Muscle of back (tissue), 11 donors: ENCODE data around the gene DNAJB2. TPM values are rescaled to one million over a fixed set of nuclear protein-coding genes. Genes with fewer than 3 reads are reported as not detected.
"Not testable (repeated sequence)": the region's sequence is repeated elsewhere in the genome, so short reads cannot be mapped to it uniquely, and the experiment has no call there.

Experiments used
- DNase-seq, 3 donors: peaks; one replicate each; pipeline versions ENCODE4 v3.0.0 to v3.0.0-alpha.2; 2013
- polyA plus RNA-seq, 10 donors: library from polyadenylated mRNA; unstranded; fragments of 120-200 nt; gene quantifications; one replicate each; pipeline ENCODE4 v1.2.1, GENCODE V29; 2013; ENCODE audit not compliant: insufficient read length in 10 of 10

The DNAJB2 gene
- polyA plus RNA-seq, 10 donors: 69.9 to 89.8 (median 78.6) TPM

DNA sequence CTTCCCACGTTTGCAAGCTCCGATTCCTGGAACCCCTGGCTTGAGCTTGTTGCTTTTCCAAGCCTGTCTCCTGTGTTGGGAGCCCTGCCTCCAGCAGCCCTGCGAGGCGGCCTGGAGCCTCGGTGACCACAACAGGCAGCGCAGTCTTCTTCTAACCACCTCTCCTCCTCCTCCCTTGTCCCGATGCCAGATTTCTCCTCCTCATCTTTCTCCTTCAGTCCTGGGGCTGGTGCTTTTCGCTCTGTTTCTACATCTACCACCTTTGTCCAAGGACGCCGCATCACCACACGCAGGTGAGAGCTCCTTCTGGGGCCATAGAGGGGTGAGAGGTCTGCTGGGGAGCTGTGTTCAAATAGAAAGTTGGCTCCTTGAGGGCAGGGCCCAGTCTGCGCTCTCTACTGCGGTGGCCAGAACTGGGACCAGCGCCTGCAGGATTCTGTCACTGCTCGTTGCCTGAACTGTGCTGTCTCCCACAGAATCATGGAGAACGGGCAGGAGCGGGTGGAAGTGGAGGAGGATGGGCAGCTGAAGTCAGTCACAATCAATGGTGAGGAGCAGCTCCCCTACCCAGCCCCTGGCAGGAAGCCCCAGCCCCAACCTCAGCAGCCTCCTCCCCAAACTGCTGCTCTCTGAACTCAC, 3.9 kb downstream of the DNAJB2 start:
- DNase-seq: no peak

DNA sequence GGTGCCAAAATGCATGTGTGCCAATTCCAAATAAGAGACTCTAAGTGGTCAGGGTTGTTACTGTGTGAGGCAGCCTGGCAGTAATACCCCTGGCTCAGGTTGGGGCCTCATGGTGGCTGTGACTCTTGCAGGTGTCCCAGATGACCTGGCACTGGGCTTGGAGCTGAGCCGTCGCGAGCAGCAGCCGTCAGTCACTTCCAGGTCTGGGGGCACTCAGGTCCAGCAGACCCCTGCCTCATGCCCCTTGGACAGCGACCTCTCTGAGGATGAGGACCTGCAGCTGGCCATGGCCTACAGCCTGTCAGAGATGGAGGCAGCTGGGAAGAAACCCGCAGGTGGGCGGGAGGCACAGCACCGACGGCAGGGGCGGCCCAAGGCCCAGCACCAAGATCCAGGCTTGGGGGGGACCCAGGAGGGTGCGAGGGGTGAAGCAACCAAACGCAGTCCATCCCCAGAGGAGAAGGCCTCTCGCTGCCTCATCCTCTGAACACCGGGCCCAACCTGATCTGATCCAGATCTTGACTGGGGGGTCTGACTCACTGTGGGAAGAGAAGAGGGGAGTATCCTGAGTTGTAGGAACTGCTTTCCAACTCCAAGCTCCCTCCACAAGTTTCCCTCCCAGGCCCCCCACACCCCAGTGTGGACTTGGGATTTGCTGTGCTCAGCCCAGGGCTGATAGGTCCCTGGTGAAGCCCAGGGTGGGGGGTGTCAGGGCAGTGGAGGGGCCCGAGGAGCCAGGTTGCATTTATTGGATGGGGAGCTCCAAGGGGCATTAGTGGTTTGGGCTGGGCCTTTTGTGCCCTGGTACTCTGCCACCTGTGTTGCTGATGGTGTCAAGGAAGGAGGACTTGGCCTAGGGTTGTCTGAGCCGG, 5.6 kb downstream of the DNAJB2 start:
- no peak for DNase-seq

DNA sequence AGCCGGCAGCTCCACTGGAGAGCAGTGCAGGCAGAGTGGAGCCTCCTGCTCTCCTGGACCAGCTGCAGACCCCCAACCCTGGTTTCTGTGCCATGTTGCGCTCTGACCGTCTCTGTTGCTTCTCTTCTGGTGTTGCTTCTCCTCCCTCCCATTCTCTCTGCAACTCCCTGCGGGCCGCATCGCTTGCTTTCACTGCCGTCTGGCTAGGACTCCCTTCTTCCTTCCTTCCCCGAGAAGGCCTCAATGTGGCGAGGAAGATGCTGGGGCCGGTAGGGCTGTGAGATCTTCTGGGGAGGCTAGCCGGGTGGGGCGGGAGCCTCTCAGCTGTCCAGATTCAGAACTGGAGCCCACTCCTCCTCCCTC, 6.2 kb downstream of the DNAJB2 start:
- peak in 1 of 3 donors; percentile 74 for DNase-seq

DNA sequence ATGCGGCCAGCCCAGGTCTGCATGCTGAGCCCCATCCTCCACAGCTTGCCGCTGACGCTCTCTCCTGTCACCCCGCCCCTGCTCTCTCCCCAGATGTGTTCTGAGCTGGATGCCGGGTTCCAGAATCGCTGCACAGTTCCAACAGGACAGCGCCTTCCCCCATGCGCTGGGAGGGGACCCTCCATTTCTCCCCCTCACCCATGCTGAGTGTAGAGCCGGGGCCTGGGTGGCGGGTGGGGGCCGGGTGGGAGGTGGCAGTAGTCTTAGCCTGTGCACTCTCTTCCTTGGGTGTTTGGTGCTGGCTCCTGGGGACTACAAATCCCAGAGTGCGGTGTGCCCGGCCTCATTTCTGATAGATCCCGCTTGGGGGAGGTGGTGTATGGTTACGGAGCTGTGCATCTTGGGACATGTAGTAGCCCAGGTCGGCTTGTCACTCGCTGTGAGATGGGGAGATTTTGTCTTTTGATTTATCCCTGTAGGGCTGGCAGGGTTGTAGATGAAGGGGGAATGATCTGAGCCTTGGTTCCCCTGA, 6.8 kb downstream of the DNAJB2 start:
- peak; percentile 58 to 87 (median 66) for DNase-seq

DNA sequence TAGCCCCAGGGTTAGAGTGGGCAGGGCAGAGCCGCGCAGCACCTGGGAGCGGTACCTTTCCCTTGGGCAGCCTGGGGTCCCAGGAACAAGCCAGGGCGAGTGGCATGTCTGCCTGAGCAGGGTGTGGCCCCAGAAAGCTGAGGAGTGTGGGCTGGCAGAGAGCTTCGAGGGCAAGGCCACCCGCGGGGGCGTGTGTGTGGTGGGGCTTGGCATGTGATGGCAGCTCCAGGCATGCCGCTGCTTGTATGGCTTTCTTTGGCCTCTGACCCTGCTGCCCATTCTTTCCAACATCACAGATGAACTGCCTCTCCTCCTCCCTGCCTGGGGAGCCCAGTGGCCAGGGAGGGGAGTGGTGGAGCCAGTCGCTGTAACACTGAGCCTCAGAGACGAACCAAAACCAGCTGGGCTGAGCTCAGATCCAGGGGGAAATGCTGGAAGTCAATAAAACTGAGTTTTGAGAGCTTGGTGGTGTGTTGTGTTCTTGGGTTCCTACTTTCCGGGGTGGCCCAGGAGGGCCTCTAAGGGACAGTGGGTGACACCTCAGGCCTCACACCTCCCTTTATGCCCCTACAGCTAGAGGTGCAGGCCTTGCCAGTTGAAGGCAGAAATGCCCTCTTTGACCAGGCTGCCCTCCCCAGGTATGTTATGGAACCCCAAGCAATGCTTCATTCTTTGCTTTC, 7.4 kb downstream of the DNAJB2 start:
- DNase-seq: peak in 1 of 3 donors; percentile 27

DNA sequence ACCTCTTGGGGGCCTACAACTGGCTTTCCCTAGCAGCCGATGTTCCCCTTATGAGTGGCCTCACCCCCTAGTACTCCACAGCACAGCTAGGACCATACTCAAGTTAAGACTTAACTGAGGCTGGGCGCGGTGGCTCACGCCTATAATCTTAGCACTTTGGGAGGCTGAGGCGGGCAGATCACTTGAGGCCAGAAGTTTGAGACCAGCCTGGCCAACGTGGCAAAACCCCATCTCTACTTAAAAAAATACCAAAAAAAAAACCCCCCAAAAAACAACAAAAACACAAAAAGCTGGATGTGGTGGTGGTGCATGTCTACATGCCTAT, 7.9 kb downstream of the DNAJB2 start:
- not testable (repeated sequence) for DNase-seq

DNA sequence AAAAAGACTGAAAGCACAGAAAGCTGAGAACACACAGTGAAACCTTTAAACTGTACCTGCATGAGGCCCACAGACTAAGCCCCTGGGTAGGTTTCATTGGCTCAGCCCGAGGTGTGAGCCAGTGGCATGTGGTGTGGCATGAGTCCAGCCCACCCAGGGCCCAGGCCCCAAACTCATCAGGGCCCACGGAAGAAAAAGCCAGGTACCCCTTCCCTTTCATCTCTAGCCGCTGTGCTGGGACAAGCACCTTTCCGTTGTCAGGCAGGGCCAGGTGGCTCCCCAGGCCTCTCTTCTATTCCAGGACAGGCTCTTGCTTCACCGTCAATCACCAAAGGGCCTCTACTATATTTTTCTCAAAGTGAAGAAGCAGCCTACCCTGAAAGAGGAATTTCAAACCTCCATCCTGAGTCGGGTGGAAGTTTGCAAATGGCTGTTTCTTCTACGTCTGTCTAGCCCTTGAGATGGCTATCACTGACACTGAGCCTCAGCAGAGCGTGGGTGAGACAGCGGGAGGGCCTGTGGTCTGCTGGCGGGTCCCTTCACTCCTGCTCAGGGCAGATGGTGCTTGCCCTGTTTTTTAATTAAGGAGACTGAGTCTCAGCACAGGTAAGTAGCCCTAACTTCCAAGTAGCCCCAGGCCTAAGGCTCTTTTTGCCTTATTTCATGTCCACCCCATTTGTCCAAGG, 8.6 kb downstream of the DNAJB2 start:
- no peak for DNase-seq

DNA sequence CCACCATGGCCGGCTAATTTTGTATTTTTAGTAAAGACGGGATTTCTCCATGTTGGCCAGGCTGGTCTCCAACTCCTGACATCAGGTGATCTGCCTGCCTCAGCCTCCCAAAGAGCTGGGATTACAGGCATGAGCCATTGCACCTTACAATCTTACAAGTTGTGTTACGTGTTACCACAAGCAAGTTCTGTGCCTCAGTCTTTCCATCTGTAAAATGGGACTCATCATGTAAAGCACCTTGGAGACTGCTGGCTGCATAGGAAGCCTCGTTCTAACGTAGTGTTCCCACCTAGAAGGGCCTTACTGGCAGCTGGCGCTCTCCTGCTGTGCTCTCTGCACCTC, 10.0 kb downstream of the DNAJB2 start:
- DNase-seq: no peak

DNA sequence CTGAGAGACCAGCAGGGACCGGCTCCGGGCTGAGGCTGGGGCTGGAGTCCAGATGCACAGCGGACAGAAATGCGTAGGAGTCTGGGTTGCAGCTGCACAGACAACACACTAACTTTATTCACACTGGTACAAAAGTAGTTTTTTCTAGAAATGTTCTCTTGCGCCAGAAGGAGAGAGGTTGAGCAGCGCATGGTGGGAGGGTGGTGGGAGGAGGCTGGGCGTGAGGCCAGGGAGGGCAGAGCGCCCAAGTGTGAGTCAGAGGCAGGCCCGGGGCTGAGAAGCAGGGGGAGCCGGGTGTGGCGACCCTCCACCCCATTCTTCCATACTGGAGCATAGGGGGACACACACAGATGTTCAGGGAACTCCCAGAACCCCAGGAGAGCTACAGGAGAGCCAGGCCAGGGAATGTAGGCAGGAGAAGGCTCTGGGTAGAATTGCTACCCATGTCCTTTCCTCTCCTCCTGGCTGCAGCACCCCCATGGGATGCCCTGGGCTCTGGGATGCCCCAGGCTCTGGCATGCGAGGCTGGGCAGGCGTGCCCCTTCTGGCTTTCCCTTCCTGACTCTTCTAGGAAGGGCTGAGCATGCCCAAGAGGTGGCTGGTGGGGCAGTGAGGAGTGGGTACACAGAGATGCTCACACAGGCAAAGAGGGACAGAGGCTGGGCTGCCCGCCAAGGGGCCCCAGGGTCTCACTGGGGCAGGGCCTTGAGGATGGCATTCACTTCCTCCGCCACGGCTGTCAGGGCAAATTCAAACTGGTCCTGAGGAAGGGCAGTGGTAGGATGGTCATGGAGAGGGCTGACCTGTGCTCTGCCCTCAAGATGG, 10.6 kb downstream of the DNAJB2 start:
- peak; percentile 80 to 96 (median 92) for DNase-seq

DNA sequence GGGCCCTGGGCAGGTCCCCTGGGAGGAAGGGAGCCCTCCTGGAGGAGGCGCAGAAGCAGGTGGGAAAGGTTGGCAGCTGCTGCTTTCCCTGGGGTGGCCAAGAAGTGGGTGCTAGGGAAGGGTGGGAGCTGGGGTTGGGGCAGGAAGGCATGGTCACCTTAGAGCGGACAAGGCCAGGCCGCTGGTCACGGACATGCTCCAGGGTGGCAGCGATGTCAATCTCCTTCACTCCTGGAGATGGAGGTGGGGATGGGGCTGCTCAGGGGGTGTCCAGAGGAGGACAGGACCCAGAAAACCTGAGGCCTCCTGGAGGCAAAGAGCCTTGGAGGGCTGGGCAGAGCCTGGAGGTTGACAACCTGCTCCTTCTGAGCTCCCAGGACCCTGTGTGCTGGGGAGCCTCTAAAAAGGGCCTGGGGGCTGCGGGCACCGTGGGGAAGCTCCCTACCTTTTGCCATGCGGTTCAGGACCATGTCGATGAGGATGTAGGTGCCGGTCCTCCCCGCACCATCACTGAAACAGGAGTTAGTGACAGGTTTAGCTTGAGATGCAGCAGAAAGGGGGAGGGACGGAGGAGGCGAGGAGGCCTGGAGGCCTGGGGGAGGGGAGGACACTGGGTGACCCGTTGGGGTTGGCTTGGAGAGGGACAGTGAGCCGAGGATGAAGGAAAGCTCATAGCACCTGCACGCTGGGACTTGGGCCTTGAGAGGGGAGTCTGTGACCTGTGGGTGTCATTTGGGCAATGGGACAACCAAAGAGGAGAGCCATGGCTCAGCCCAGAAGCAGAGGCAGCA, 11.4 kb downstream of the DNAJB2 start:
- peak in 1 of 3 donors; percentile 43 for DNase-seq

DNA sequence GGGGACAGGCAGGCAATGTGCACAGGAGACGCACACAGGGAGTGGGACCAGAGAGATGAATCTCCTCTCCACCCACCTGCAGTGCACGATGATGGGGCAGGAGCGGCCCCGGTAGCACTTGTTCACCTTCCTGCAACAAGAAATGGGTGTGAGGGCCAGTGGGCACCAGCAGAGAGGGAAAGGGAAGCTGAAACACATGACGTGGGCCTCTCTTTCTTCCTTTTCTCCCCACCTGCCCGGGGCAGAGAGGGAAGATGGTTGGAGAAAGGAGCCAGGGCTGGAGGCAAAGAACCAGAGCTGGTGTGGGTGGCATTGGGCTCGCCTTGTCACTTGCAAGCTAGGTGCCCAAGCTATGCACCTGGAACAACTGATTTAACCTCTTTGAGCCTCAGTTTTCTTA, 12.2 kb downstream of the DNAJB2 start:
- DNase-seq: no peak

DNA sequence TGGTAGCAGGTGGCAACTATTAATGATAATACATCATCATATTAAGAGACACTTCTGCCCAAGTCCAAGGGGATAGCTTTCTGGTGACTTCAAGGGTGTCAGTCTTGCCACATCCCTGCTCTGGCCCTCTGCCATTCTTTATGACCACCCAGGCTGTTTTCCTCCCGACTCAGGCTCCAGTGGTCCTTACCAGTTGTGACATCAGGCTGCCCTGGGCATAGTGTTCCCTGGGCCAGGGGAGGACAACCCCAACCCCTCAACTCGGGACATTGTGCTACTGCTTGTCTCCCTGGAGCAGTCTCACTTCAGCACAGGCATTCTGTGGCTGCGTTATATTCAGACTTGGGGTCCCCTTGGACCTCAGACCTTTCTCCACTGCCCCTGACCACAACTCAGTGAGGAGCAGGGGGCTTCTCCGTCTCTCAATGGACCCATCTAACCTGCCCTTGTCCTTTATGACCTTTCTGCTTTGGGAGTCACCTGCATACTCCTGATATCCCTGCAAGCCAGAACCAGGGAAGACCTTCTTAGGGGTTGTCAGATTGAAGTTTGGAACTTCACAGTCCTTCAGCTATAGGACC, 12.8 kb downstream of the DNAJB2 start:
- DNase-seq: no peak

DNA sequence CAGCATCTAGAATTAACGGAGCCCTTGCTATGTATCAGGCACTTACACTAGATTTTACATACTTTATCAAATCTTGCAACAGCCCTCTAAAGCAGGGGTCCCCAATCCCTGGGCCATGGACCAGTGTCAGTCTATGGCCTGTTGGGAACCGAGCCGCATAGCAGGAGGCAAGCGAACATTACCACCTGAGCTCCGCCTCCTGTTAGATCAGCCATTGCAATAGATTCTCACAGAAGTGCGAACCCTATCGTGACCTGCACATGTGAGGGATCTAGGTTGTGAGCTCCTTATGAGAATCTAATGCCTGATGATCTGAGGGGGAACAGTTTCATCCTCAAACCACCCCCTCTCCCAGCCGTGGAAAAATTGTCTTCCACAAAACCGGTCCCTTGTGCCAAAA, 13.4 kb downstream of the DNAJB2 start:
- no peak for DNase-seq

DNA sequence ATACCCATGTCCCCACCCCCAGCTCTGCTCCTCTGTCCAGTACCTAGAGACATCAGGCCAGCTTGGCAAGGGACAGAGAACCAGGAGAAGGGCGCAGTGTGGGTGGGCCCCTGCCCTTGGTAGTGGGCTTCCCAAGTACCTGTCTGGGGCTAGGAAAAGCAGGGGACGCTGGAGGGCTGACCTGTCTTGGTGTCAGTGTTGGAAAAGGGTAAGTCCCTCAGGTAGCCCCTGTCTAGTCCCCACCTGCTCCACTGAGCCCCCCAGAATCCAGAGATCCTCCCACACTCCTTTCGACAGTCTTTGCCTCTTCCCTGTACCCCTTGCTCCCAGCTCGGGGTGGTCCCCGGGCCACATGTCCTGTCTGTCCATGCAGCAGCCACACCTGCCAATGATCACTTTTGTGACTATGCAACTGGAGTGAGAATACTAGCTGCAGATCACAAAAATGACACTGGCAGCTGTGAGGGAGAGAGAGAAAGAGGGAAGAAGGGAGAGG, 14.6 kb downstream of the DNAJB2 start:
- no peak for DNase-seq

DNA sequence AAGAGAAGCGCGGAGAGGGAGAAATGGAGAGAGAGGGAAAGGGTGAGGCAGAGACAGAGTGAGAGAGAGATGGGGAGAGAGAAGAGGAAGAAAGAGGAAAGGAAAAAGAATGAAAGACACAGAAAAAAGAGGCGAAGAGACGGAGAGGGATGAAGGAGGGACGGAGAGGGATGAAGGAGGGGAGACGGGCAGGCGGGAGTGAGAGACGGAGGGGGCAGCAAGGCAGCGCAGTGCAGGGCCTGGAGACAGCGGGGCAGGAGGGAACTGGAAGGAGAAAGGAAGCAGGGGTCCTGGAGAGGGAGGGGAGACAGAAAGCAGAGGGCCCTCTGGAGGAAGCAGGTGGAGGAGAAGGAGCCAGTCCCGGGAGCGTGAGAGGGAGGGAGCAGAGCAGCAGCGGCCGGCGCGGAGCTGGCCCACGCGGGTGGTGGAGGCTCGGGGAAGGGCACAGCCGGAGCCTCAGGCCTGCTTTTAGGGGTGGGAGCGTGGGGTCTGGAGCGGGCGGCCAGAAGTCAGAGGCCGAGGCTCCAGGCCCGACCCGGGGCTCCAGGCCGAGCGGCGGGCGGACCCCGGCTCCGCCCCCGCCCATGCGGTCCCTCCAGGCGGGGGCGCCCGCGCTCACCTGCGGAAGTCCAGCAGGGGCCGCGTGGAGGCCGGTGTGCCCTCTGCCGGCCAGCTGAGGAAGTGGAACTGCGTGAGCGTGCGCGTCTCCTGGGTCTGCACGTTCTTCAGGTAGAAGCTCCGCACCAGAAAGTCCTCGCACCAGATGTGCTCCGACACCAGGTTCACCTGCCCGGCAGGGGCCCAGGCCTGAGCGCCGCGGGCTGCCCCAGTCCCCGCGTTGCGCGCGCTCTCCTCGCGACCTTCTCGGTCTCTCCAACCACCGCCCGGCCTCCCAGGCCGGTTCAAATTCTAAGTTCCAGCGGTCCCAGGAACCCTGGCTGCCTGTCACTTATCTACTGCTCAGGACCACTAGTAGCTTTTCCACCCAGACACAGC, 15.5 kb downstream of the DNAJB2 start:
- peak; percentile 81 to 94 (median 91) for DNase-seq

DNA sequence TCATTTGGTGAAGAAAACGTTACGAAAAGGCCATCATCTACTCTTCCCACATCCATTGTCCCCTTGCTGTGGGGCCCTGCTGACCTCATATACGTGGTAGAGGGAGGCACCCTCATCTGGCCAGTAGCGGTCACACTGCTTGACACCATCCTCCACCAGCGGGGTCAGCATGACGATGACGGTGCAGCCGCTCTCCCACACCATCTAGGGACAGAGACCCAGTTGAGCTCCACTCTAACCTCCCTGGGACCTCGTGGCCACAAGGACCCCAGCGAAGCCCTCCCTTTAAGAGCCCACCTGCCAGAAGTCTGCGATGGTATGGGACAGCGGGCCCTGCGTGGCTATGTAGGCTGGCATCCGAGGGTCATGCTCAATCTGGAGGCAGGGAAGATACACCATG, 17.0 kb downstream of the DNAJB2 start:
- DNase-seq: no peak

DNA sequence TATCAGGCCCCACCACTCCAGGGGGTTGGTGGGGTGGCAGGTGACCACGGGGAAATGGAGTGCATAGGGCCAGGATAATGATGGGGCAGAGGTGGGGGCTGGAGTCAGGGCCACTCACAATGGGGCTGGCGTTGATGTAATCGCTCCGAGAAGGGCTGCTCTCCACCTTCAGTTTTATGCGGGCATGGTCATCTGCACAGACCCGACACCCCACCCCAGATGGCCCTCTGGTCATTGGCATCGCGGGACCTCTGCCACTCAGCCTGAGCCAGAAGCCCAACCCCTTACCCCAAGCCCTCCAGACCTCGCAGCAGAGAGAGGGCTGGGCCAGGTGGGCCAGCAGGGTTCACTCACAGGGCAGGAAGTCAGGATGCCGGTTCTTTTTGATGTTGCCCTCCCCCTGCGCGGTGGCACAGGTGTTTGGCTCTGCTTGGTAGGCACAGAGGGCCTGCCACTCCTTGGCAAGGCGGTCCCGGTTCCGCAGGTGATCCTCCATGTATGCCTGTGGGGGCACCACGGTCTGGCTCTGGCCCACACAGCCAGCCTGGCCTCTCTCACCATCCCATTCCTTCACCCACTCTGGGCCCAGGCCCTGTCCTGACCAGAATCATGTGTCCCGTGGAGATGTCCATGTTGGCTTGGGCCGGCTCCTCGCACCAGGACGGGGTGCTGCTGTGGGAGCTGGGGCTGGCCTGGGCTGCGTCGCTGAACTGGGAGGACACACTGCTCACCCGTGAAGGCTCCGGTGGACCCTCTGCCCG, 17.6 kb downstream of the DNAJB2 start:
- no peak for DNase-seq
